Transverse colon (tissue), 4 donors: ENCODE data around the gene SRPRA. TPM values are rescaled to one million over a fixed set of nuclear protein-coding genes. Genes with fewer than 3 reads are reported as not detected.
"Not testable (repeated sequence)": the region's sequence is repeated elsewhere in the genome, so short reads cannot be mapped to it uniquely, and the experiment has no call there.

ENCODE experiments used
- DNase-seq: peaks from one replicate; pipeline ENCODE4 v3.0.0-alpha.2; 2019
- H3K27ac ChIP-seq, 4 donors: fragments of 200-600 bp; sonication (generic); 2 replicates each; pipeline ENCODE4 v1.5.1; 2016 to 2018; ENCODE audit warnings: inconsistent platforms in 4 of 4
- H3K27me3 ChIP-seq: fragments of 200-600 bp; sonication (generic); 2 replicates; pipeline ENCODE4 v1.5.1; 2017; ENCODE audit warnings: inconsistent platforms
- H3K36me3 ChIP-seq, 4 donors: fragments of 200-600 bp; sonication (generic); 2 replicates each; pipeline ENCODE4 v1.5.1; 2017 to 2019; ENCODE audit warnings: inconsistent platforms in 4 of 4
- H3K4me1 ChIP-seq, 4 donors: fragments of 200-600 bp; sonication (generic); 2 replicates each; pipeline ENCODE4 v1.5.1; 2017 to 2020; ENCODE audit warnings: inconsistent platforms in 4 of 4
- H3K4me3 ChIP-seq, 4 donors: fragments of 200-600 bp; sonication (generic); 1 replicate in 1 of 4; 2 replicates in 3 of 4; pipeline versions ENCODE4 v1.5.1 to v1.6.1; 2017 to 2019; ENCODE audit warnings: inconsistent platforms in 4 of 4
- H3K9me3 ChIP-seq, 2 donors: fragments of 200-600 bp; sonication (generic); 2 replicates each; pipeline ENCODE4 v1.5.1; 2017 to 2019; ENCODE audit warnings: inconsistent platforms in 2 of 2
- CTCF ChIP-seq, 5 experiments: fragments of 200-600 bp in 3 of 5; fragments of 450-650 bp in 2 of 5; sonication (generic) in 3 of 5; IDR thresholded peaks; 1 replicate in 2 of 5; 2 replicates in 3 of 5; pipeline ENCODE4 v1.5.1; 2016 to 2017; ENCODE audit warnings: antibody characterized with exemption in 5 of 5, inconsistent platforms in 3 of 5, mild to moderate bottlenecking in 2 of 5, moderate library complexity in 1 of 5
- EP300 ChIP-seq: sonication (generic); formaldehyde crosslinking; IDR thresholded peaks from one replicate; pipeline ENCODE4 v1.6.1; 2017; ENCODE audit warnings: antibody characterized with exemption, low read depth
- POLR2A ChIP-seq: fragments of 450-650 bp; IDR thresholded peaks from one replicate; pipeline ENCODE4 v1.6.1; 2016; ENCODE audit warnings: antibody characterized with exemption, mild to moderate bottlenecking, moderate library complexity
- POLR2AphosphoS5 ChIP-seq, 3 donors: sonication (generic); formaldehyde crosslinking; IDR thresholded peaks; one replicate each; pipeline ENCODE4 v1.6.1; 2016; ENCODE audit warnings: antibody characterized with exemption in 3 of 3
- WGBS, 2 donors: methylation state at CpG; one replicate each; pipeline ENCODE4 v1.1.5; 2018; ENCODE audit warnings: low coverage in 1 of 2; 5-methylcytosine and 5-hydroxymethylcytosine counted together
- in situ Hi-C, 4 donors: fragments of 200-750 bp; cut with MboI; loops; one replicate each; pipeline versions ENCODE4 v1.15.0 to v1.15.1; 2017; ENCODE audit warnings: low sequenced_read_pairs in 3 of 4, low pct_ligation_motif_present in 1 of 4, low pct_unique_long_range_greater_than_20kb in 1 of 4
- intact Hi-C: fragments of 100-400 bp; cut with DNase I; formaldehyde crosslinking; loops from one replicate; pipeline ENCODE4 v1.15.1; 2023; ENCODE audit warnings: low total_unique reads
- total RNA-seq, 4 donors: library from RNA; depleted of rRNA; stranded (reverse); fragments of >200 nt; gene quantifications; one replicate each; pipeline ENCODE4 v1.1.0, GENCODE V29; 2016

The SRPRA gene
- total RNA-seq, 4 donors from 2014 or later, result 18.9 to 66.5 (median 63.5) TPM

GRCh38 chr11:126310992-126311310, 42.3 kb upstream of the SRPRA start:
- Histone ChIP-seq H3K36me3 (no peaks in the 10 kb centered on the region), H3K9me3 (no peaks in the 10 kb centered on the region), H3K4me1 (peaks cover 0 to 24% (median 9%) of the 10 kb centered on the region in 4 donors), H3K27ac (peak overlapping the region in 1 of 4 donors; percentile 5), H3K27me3 (no peaks in the 10 kb centered on the region), H3K4me3 (no peak overlapping the region)
- intact Hi-C loops (loop anchor here (2.0 to 10.0 kb wide), 3 partner anchors 46 to 171 kb away; no protein-coding TSS in a partner anchor), in situ Hi-C loops (loop anchor here in 3 of 4 donors (10.0 to 25.0 kb wide), 4 partner anchors 101 to 176 kb away; no protein-coding TSS in a partner anchor)
- no peak for DNase-seq
- TF ChIP-seq CTCF (IDR thresholded peaks at IDR 0.05) (no peak), POLR2AphosphoS5 (IDR thresholded peaks at IDR 0.05) (no peak), POLR2A (no peak), EP300 (no peak)
- 75% methylated on average over 6 of the region's 6 CpGs; no CpG with 5 or more reads in 1 of the 2 donors for WGBS, 2 donors

- intact Hi-C loops (loop anchor here (2.0 to 10.0 kb wide), 3 partner anchors 46 to 172 kb away; no protein-coding TSS in a partner anchor), in situ Hi-C loops (loop anchor here in 3 of 4 donors (10.0 to 25.0 kb wide), 4 partner anchors 102 to 177 kb away; no protein-coding TSS in a partner anchor)
- no peaks in the 10 kb centered on the region for H3K36me3 ChIP-seq
- TF ChIP-seq EP300 (no peak), POLR2AphosphoS5 (IDR thresholded peaks at IDR 0.05) (no peak), CTCF (IDR thresholded peaks at IDR 0.05) (peak; percentile 76 to 90 (median 84)), POLR2A (no peak)
- H3K27me3 ChIP-seq, result no peaks in the 10 kb centered on the region
- peaks cover 0 to 28% (median 9%) of the 10 kb centered on the region in 4 donors for H3K4me1 ChIP-seq
- no peak overlapping the region for H3K4me3 ChIP-seq
- peak; percentile 79 for DNase-seq
- H3K27ac ChIP-seq, result no peak overlapping the region
- H3K9me3 ChIP-seq, result no peaks in the 10 kb centered on the region
- 70 to 82% methylated on average over 6 to 12 of the region's 12 CpGs for WGBS, 2 donors
Observed at GRCh38 chr11:126310200-126310991, 41.7 kb upstream of the SRPRA start.

GRCh38 chr11:126308771-126309170, 40.1 kb upstream of the SRPRA start:
- intact Hi-C loops, H3K4me3 ChIP-seq, DNase-seq, H3K27me3 ChIP-seq, H3K9me3 ChIP-seq, H3K36me3 ChIP-seq: not testable (repeated sequence)
- Histone ChIP-seq H3K27ac (peak overlapping the region in 1 of 4 donors; percentile 50), H3K4me1 (peaks cover 4 to 36% (median 18%) of the 10 kb centered on the region in 4 donors)
- in situ Hi-C loops, result loop anchor here in 2 of 4 donors (25.0 kb wide), 2 partner anchors 104 to 179 kb away; no protein-coding TSS in a partner anchor
- 83 to 92% methylated on average over 3 to 4 of the region's 4 CpGs for WGBS, 2 donors

- no peaks in the 10 kb centered on the region for H3K27me3 ChIP-seq
- DNase-seq, result no peak
- no peaks in the 10 kb centered on the region for H3K9me3 ChIP-seq
- WGBS, 2 donors, result 84 to 94% methylated on average over 3 to 4 of the region's 4 CpGs
- H3K36me3 ChIP-seq, result no peaks in the 10 kb centered on the region
- H3K27ac ChIP-seq, result peak overlapping the region in 1 of 4 donors; percentile 50
- intact Hi-C loops, result no loop called here
- peaks cover 4 to 41% (median 20%) of the 10 kb centered on the region in 4 donors for H3K4me1 ChIP-seq
- no peak for TF ChIP-seq POLR2AphosphoS5 (IDR thresholded peaks at IDR 0.05)
- TF ChIP-seq CTCF (IDR thresholded peaks at IDR 0.05), result no peak
- no peak for TF ChIP-seq EP300
- TF ChIP-seq POLR2A, result no peak
- in situ Hi-C loops, result loop anchor here in 2 of 4 donors (25.0 kb wide), 2 partner anchors 104 to 179 kb away; no protein-coding TSS in a partner anchor
- H3K4me3 ChIP-seq, result no peak overlapping the region
Observed at GRCh38 chr11:126308271-126308671, 39.6 kb upstream of the SRPRA start.
